Naive B cell (primary cell): ENCODE results near the gene TRIM2. TPM values are rescaled to one million over a fixed set of nuclear protein-coding genes. Genes with fewer than 3 reads are reported as not detected.
"Not testable (repeated sequence)": the region's sequence is repeated elsewhere in the genome, so short reads cannot be mapped to it uniquely, and the experiment has no call there.

Source experiments
- ATAC-seq, 2 donors: fragments of 150-1000 bp; cut with Tn5 transposase; 2 replicates each; pipeline ENCODE4 v1.10.0; 2021; ENCODE audit warnings: low read depth in 2 of 2, mild to moderate bottlenecking in 2 of 2, moderate library complexity in 2 of 2
- DNase-seq: peaks from one replicate; pipeline ENCODE4 v3.0.0; 2022
- H3K27ac Mint-ChIP-seq, 6 donors: one replicate each; pipeline ENCODE4 v1.8.0; 2020 to 2022; ENCODE audit warnings: mild to moderate bottlenecking in 6 of 6, mixed read lengths in 6 of 6, moderate library complexity in 5 of 6, inconsistent platforms in 2 of 6
- H3K27me3 Mint-ChIP-seq, 3 donors: one replicate each; pipeline ENCODE4 v1.8.0; 2021 to 2022; ENCODE audit warnings: mixed read lengths in 3 of 3, mild to moderate bottlenecking in 1 of 3
- H3K36me3 Mint-ChIP-seq, 2 donors: one replicate each; pipeline ENCODE4 v1.8.0; 2020 to 2022; ENCODE audit warnings: mixed read lengths in 2 of 2, inconsistent platforms in 1 of 2, mild to moderate bottlenecking in 1 of 2
- H3K4me1 Mint-ChIP-seq, 3 donors: one replicate each; pipeline ENCODE4 v1.8.0; 2020 to 2022; ENCODE audit warnings: mixed read lengths in 3 of 3, inconsistent platforms in 1 of 3, mild to moderate bottlenecking in 1 of 3, moderate library complexity in 1 of 3
- H3K4me3 Mint-ChIP-seq, 8 donors: one replicate each; pipeline ENCODE4 v1.8.0; 2020 to 2022; ENCODE audit warnings: mild to moderate bottlenecking in 8 of 8, mixed read lengths in 8 of 8, moderate library complexity in 8 of 8, inconsistent platforms in 2 of 8
- H3K9me3 Mint-ChIP-seq, 7 donors: one replicate each; pipeline ENCODE4 v1.8.0; 2020 to 2022; ENCODE audit warnings: mixed read lengths in 7 of 7, mild to moderate bottlenecking in 5 of 7, inconsistent platforms in 2 of 7, moderate library complexity in 1 of 7
- polyA plus RNA-seq, 6 donors: library from polyadenylated mRNA; unstranded; fragments of 300-500 nt; fragmentation: Illumina TruSeq; gene quantifications; one replicate each; pipeline ENCODE4 v1.2.3, GENCODE V29; 2021; ENCODE audit warnings: low read depth in 6 of 6

Gene TRIM2
- polyA plus RNA-seq, 6 donors from 2014 or later = 1.3 to 4.6 (median 2.6) TPM; not detected in 1

GRCh38 chr4:153203746-153204145 lies 497 bp upstream of the TRIM2 start:
- not testable (repeated sequence) for ATAC-seq, H3K9me3 Mint-ChIP-seq, H3K27ac Mint-ChIP-seq, H3K36me3 Mint-ChIP-seq, H3K4me3 Mint-ChIP-seq, DNase-seq
- H3K27me3 Mint-ChIP-seq = peaks cover 13 to 20% (median 14%) of the 10 kb centered on the region in 3 donors
- peaks cover 8 to 13% (median 13%) of the 10 kb centered on the region in 3 donors for H3K4me1 Mint-ChIP-seq

GRCh38 chr4:153204728-153205648 lies 745 bp downstream of the TRIM2 start:
- H3K27ac Mint-ChIP-seq = no peak overlapping the region
- ATAC-seq = peak; percentile 94 to 95
- peak overlapping the region in 2 of 8 donors; percentile 33 to 54 for H3K4me3 Mint-ChIP-seq
- peaks cover 8 to 13% (median 13%) of the 10 kb centered on the region in 3 donors for H3K4me1 Mint-ChIP-seq
- peak; percentile 5 for DNase-seq
- peaks cover 0 to 5% of the 10 kb centered on the region in 2 donors for H3K36me3 Mint-ChIP-seq
- no peaks in the 10 kb centered on the region for H3K9me3 Mint-ChIP-seq
- H3K27me3 Mint-ChIP-seq = peaks cover 20 to 27% (median 21%) of the 10 kb centered on the region in 3 donors

GRCh38 chr4:153205757-153206156 lies 1.5 kb downstream of the TRIM2 start:
- H3K27me3 Mint-ChIP-seq = peaks cover 20 to 27% (median 21%) of the 10 kb centered on the region in 3 donors
- DNase-seq (no peak), ATAC-seq (no peak)
- peaks cover 0 to 3% (median 0%) of the 10 kb centered on the region in 7 donors for H3K9me3 Mint-ChIP-seq
- H3K4me1 Mint-ChIP-seq = peaks cover 8 to 13% (median 13%) of the 10 kb centered on the region in 3 donors
- no peak overlapping the region for H3K27ac Mint-ChIP-seq
- H3K36me3 Mint-ChIP-seq = peaks cover 0 to 5% of the 10 kb centered on the region in 2 donors
- H3K4me3 Mint-ChIP-seq = no peak overlapping the region

GRCh38 chr4:153206534-153206933 lies 2.3 kb downstream of the TRIM2 start:
- Mint-ChIP-seq H3K4me1 (peaks cover 8 to 13% (median 13%) of the 10 kb centered on the region in 3 donors), H3K9me3 (peaks cover 0 to 5% (median 0%) of the 10 kb centered on the region in 7 donors), H3K27me3 (peaks cover 20 to 27% (median 22%) of the 10 kb centered on the region in 3 donors), H3K36me3 (peaks cover under 1 to 5% of the 10 kb centered on the region in 2 donors), H3K27ac (no peak overlapping the region), H3K4me3 (no peak overlapping the region)
- DNase-seq (no peak), ATAC-seq (no peak)

- no peak for ATAC-seq
- peaks cover 2 to 10% (median 4%) of the 10 kb centered on the region in 7 donors for H3K9me3 Mint-ChIP-seq
Observed at GRCh38 chr4:153207027-153207426, 2.8 kb downstream of the TRIM2 start.

GRCh38 chr4:153207567-153207966 lies 3.3 kb downstream of the TRIM2 start:
- H3K27me3 Mint-ChIP-seq = peaks cover 23 to 35% (median 28%) of the 10 kb centered on the region in 3 donors
- DNase-seq = no peak
- H3K36me3 Mint-ChIP-seq = peaks cover 8 to 11% of the 10 kb centered on the region in 2 donors
- peaks cover 8 to 13% (median 13%) of the 10 kb centered on the region in 3 donors for H3K4me1 Mint-ChIP-seq
- H3K4me3 Mint-ChIP-seq = no peak overlapping the region
- H3K27ac Mint-ChIP-seq = no peak overlapping the region
- peaks cover 4 to 12% (median 6%) of the 10 kb centered on the region in 7 donors for H3K9me3 Mint-ChIP-seq
- ATAC-seq = no peak

More at GRCh38 chr4:153207027-153207426, 2.8 kb downstream of the TRIM2 start:
- H3K27ac Mint-ChIP-seq = no peak overlapping the region
- H3K4me3 Mint-ChIP-seq = no peak overlapping the region
- peaks cover 23 to 31% (median 27%) of the 10 kb centered on the region in 3 donors for H3K27me3 Mint-ChIP-seq
- peaks cover 6 to 10% of the 10 kb centered on the region in 2 donors for H3K36me3 Mint-ChIP-seq
- peaks cover 8 to 13% (median 13%) of the 10 kb centered on the region in 3 donors for H3K4me1 Mint-ChIP-seq
- no peak for DNase-seq

GRCh38 chr4:153209410-153209809 lies 5.2 kb downstream of the TRIM2 start:
- Mint-ChIP-seq H3K4me1 (peaks cover 5 to 10% (median 9%) of the 10 kb centered on the region in 3 donors), H3K27me3 (peaks cover 14 to 36% (median 30%) of the 10 kb centered on the region in 3 donors), H3K36me3 (peaks cover 8 to 11% of the 10 kb centered on the region in 2 donors), H3K4me3 (no peak overlapping the region), H3K27ac (no peak overlapping the region), H3K9me3 (peaks cover 4 to 12% (median 7%) of the 10 kb centered on the region in 7 donors)
- no peak for ATAC-seq
- DNase-seq = no peak

- peaks cover 8 to 11% of the 10 kb centered on the region in 2 donors for H3K36me3 Mint-ChIP-seq
- no peak for DNase-seq
- no peak overlapping the region for H3K4me3 Mint-ChIP-seq
- ATAC-seq = no peak
- H3K27ac Mint-ChIP-seq = no peak overlapping the region
- H3K27me3 Mint-ChIP-seq = peaks cover 9 to 36% (median 23%) of the 10 kb centered on the region in 3 donors
- no peaks in the 10 kb centered on the region for H3K4me1 Mint-ChIP-seq
- peaks cover 4 to 12% (median 7%) of the 10 kb centered on the region in 7 donors for H3K9me3 Mint-ChIP-seq
Observed at GRCh38 chr4:153210727-153211126, 6.5 kb downstream of the TRIM2 start.

GRCh38 chr4:153211986-153212728 lies 7.9 kb downstream of the TRIM2 start:
- peaks cover 8 to 11% of the 10 kb centered on the region in 2 donors for H3K36me3 Mint-ChIP-seq
- peaks cover 9 to 26% (median 16%) of the 10 kb centered on the region in 3 donors for H3K27me3 Mint-ChIP-seq
- no peak overlapping the region for H3K4me3 Mint-ChIP-seq
- ATAC-seq (no peak), DNase-seq (no peak)
- H3K27ac Mint-ChIP-seq = no peak overlapping the region
- H3K4me1 Mint-ChIP-seq = peaks cover 2% of the 10 kb centered on the region in 3 donors
- peaks cover 4 to 12% (median 7%) of the 10 kb centered on the region in 7 donors for H3K9me3 Mint-ChIP-seq

GRCh38 chr4:153212736-153213135 lies 8.5 kb downstream of the TRIM2 start:
- no peak for ATAC-seq
- no peak overlapping the region for H3K4me3 Mint-ChIP-seq
- H3K27me3 Mint-ChIP-seq = peaks cover 9 to 24% (median 15%) of the 10 kb centered on the region in 3 donors
- H3K9me3 Mint-ChIP-seq = peaks cover 4 to 12% (median 7%) of the 10 kb centered on the region in 7 donors
- H3K4me1 Mint-ChIP-seq = peaks cover 6 to 8% (median 7%) of the 10 kb centered on the region in 3 donors
- peaks cover 8 to 11% of the 10 kb centered on the region in 2 donors for H3K36me3 Mint-ChIP-seq
- H3K27ac Mint-ChIP-seq = no peak overlapping the region
- no peak for DNase-seq

- Mint-ChIP-seq H3K9me3 (peaks cover 4 to 11% (median 6%) of the 10 kb centered on the region in 7 donors), H3K27ac (no peak overlapping the region), H3K4me3 (no peak overlapping the region), H3K4me1 (peaks cover 6 to 8% (median 7%) of the 10 kb centered on the region in 3 donors), H3K36me3 (peaks cover 6 to 8% of the 10 kb centered on the region in 2 donors), H3K27me3 (peaks cover 3 to 15% (median 9%) of the 10 kb centered on the region in 3 donors)
- ATAC-seq (no peak), DNase-seq (no peak)
Observed at GRCh38 chr4:153215921-153216320, 11.7 kb downstream of the TRIM2 start.

- no peak for DNase-seq
- Mint-ChIP-seq H3K4me1 (peaks cover 9 to 12% (median 10%) of the 10 kb centered on the region in 3 donors), H3K36me3 (peaks cover 6 to 7% of the 10 kb centered on the region in 2 donors), H3K4me3 (no peak overlapping the region), H3K27ac (no peak overlapping the region), H3K27me3 (peaks cover 3 to 15% (median 9%) of the 10 kb centered on the region in 3 donors), H3K9me3 (peaks cover 4 to 7% (median 6%) of the 10 kb centered on the region in 7 donors)
- ATAC-seq = no peak
Observed at GRCh38 chr4:153216546-153216945, 12.3 kb downstream of the TRIM2 start.

- Mint-ChIP-seq H3K27ac (peak overlapping the region in 1 of 6 donors; percentile 1), H3K9me3 (peaks cover 0 to 4% (median 0%) of the 10 kb centered on the region in 7 donors), H3K36me3 (no peaks in the 10 kb centered on the region), H3K4me1 (peaks cover 11 to 18% (median 14%) of the 10 kb centered on the region in 3 donors), H3K4me3 (no peak overlapping the region), H3K27me3 (peaks cover 0 to 8% (median under 1%) of the 10 kb centered on the region in 3 donors)
- peak; percentile 57 to 65 for ATAC-seq
- DNase-seq = no peak
Observed at GRCh38 chr4:153217440-153217839, 13.2 kb downstream of the TRIM2 start.
